ENCODE measurements around the gene SEMA7A. TPM values are rescaled to one million over a fixed set of nuclear protein-coding genes. Genes with fewer than 3 reads are reported as not detected.
"Not testable (repeated sequence)": the region's sequence is repeated elsewhere in the genome, so short reads cannot be mapped to it uniquely, and the experiment has no call there.

Gene SEMA7A
- polyA plus RNA-seq (2013) = 7.0 TPM

- peaks cover 0 to 65% (median 54%) of the 10 kb centered on the region in 4 experiments for H3K4me1 ChIP-seq (ENCODE audit: control extremely low read depth in 1 of 4, control insufficient read depth in 4 of 4, insufficient read depth in 4 of 4, low read length in 3 of 4)
- ChIA-PET POLR2A (interaction anchor here (0.9 to 2.3 kb wide), 3 partner anchors 33 to 51 kb away, joined by 3 to 5 read pairs (median 4); no protein-coding TSS in a partner anchor), CTCF (interaction anchor here (0.8 to 26.2 kb wide), 7 partner anchors 10 to 57 kb away, joined by 3 to 671 read pairs (median 4); partner anchors contain the start of gene CYP11A1)
- peaks cover 0 to 7% (median 0%) of the 10 kb centered on the region in 5 experiments for H3K27me3 ChIP-seq (replicated peaks in 2 of 5; ENCODE audit: control insufficient read depth in 4 of 5, insufficient read depth in 5 of 5, low read length in 4 of 5)
- under 1% methylated on average over 60 of the region's 75 CpGs for WGBS (ENCODE audit: insufficient coverage)
- H3K27ac ChIP-seq (ENCODE audit: insufficient read depth in 1 of 2, low read depth in 1 of 2, low read length in 2 of 2, poor library complexity in 1 of 2, severe bottlenecking in 2 of 2) = peak within 1 kb of the TSS; percentile 36 to 74
- peak within 1 kb of the TSS; percentile 68 to 90 (median 87) for H3K4me3 ChIP-seq (ENCODE audit: control insufficient read depth in 1 of 7, extremely low read depth in 1 of 7, insufficient read depth in 4 of 7, low read depth in 2 of 7, low read length in 6 of 7)
- DNase-seq = peak; percentile 74 to 84 (median 82)
- no peaks in the 10 kb centered on the region for H3K9me3 ChIP-seq (ENCODE audit: control extremely low read depth in 1 of 5, control insufficient read depth in 4 of 5, insufficient read depth in 2 of 5, low read depth in 1 of 5, low read length in 4 of 5)
- peaks cover 0 to 3% (median 0%) of the 10 kb centered on the region in 4 experiments for H3K36me3 ChIP-seq (ENCODE audit: control insufficient read depth in 4 of 4, insufficient read depth in 4 of 4, low read length in 3 of 4)
These were observed at the start of gene SEMA7A for GRCh38 chr15:74433592-74434262. SEMA7A (minus strand) TSS chr15:74433958; CDS start chr15:74433918, 40 bp downstream.

- ChIA-PET CTCF (interaction anchor here (0.6 to 1.5 kb wide), 7 partner anchors 8 to 132 kb away, joined by 3 to 4 read pairs (median 3); no protein-coding TSS in a partner anchor), POLR2A (no interaction called here)
These were observed 48.9 kb upstream of the SEMA7A start for GRCh38 chr15:74482661-74483060.

GRCh38 chr15:74480364-74480763 lies 46.6 kb upstream of the SEMA7A start:
- DNase-seq; POLR2A ChIA-PET; H3K4me1 ChIP-seq (ENCODE audit: control extremely low read depth in 1 of 4, control insufficient read depth in 4 of 4, insufficient read depth in 4 of 4, low read length in 3 of 4); H3K27me3 ChIP-seq (replicated peaks in 2 of 5; ENCODE audit: control insufficient read depth in 4 of 5, insufficient read depth in 5 of 5, low read length in 4 of 5); H3K4me3 ChIP-seq (ENCODE audit: control insufficient read depth in 1 of 7, extremely low read depth in 1 of 7, insufficient read depth in 4 of 7, low read depth in 2 of 7, low read length in 6 of 7); H3K27ac ChIP-seq (ENCODE audit: insufficient read depth in 1 of 2, low read depth in 1 of 2, low read length in 2 of 2, poor library complexity in 1 of 2, severe bottlenecking in 2 of 2); H3K9me3 ChIP-seq (ENCODE audit: control extremely low read depth in 1 of 5, control insufficient read depth in 4 of 5, insufficient read depth in 2 of 5, low read depth in 1 of 5, low read length in 4 of 5): not testable (repeated sequence)
- CTCF ChIA-PET = interaction anchor here (1.0 to 1.3 kb wide), 2 partner anchors 19 kb away, joined by 3 to 4 read pairs; no protein-coding TSS in a partner anchor
- peaks cover 0 to 13% (median 2%) of the 10 kb centered on the region in 4 experiments for H3K36me3 ChIP-seq (ENCODE audit: control insufficient read depth in 4 of 4, insufficient read depth in 4 of 4, low read length in 3 of 4)
- WGBS (ENCODE audit: insufficient coverage) = 99% methylated on average over 11 of the region's 27 CpGs

More at GRCh38 chr15:74482661-74483060, 48.9 kb upstream of the SEMA7A start:
- peak in 2 of 3 donors; percentile 7 to 14 for DNase-seq
- H3K9me3 ChIP-seq (ENCODE audit: control extremely low read depth in 1 of 5, control insufficient read depth in 4 of 5, insufficient read depth in 2 of 5, low read depth in 1 of 5, low read length in 4 of 5) = no peaks in the 10 kb centered on the region
- no peaks in the 10 kb centered on the region for H3K4me1 ChIP-seq (ENCODE audit: control extremely low read depth in 1 of 4, control insufficient read depth in 4 of 4, insufficient read depth in 4 of 4, low read length in 3 of 4)
- no peak overlapping the region for H3K27ac ChIP-seq (ENCODE audit: insufficient read depth in 1 of 2, low read depth in 1 of 2, low read length in 2 of 2, poor library complexity in 1 of 2, severe bottlenecking in 2 of 2)
- peaks cover 0 to 10% (median 2%) of the 10 kb centered on the region in 4 experiments for H3K36me3 ChIP-seq (ENCODE audit: control insufficient read depth in 4 of 4, insufficient read depth in 4 of 4, low read length in 3 of 4)
- H3K4me3 ChIP-seq (ENCODE audit: control insufficient read depth in 1 of 7, extremely low read depth in 1 of 7, insufficient read depth in 4 of 7, low read depth in 2 of 7, low read length in 6 of 7) = no peak overlapping the region
- WGBS (ENCODE audit: insufficient coverage) = 94% methylated on average over 2 of the region's 3 CpGs
- H3K27me3 ChIP-seq (replicated peaks in 2 of 5; ENCODE audit: control insufficient read depth in 4 of 5, insufficient read depth in 5 of 5, low read length in 4 of 5) = no peaks in the 10 kb centered on the region

- H3K27me3 ChIP-seq (replicated peaks in 2 of 5; ENCODE audit: control insufficient read depth in 4 of 5, insufficient read depth in 5 of 5, low read length in 4 of 5); DNase-seq; POLR2A ChIA-PET; H3K9me3 ChIP-seq (ENCODE audit: control extremely low read depth in 1 of 5, control insufficient read depth in 4 of 5, insufficient read depth in 2 of 5, low read depth in 1 of 5, low read length in 4 of 5); H3K27ac ChIP-seq (ENCODE audit: insufficient read depth in 1 of 2, low read depth in 1 of 2, low read length in 2 of 2, poor library complexity in 1 of 2, severe bottlenecking in 2 of 2); H3K4me1 ChIP-seq (ENCODE audit: control extremely low read depth in 1 of 4, control insufficient read depth in 4 of 4, insufficient read depth in 4 of 4, low read length in 3 of 4); H3K4me3 ChIP-seq (ENCODE audit: control insufficient read depth in 1 of 7, extremely low read depth in 1 of 7, insufficient read depth in 4 of 7, low read depth in 2 of 7, low read length in 6 of 7): not testable (repeated sequence)
- 92% methylated on average over 6 of the region's 7 CpGs for WGBS (ENCODE audit: insufficient coverage)
- CTCF ChIA-PET = interaction anchor here (1.0 to 2.0 kb wide), 4 partner anchors 11 to 19 kb away, joined by 3 to 7 read pairs (median 3); partner anchors contain the start of gene UBL7
- H3K36me3 ChIP-seq (ENCODE audit: control insufficient read depth in 4 of 4, insufficient read depth in 4 of 4, low read length in 3 of 4) = peaks cover 5 to 30% (median 14%) of the 10 kb centered on the region in 4 experiments
These were observed 37.9 kb upstream of the SEMA7A start for GRCh38 chr15:74471621-74472020.

- Histone ChIP-seq H3K4me3 (ENCODE audit: control insufficient read depth in 1 of 7, extremely low read depth in 1 of 7, insufficient read depth in 4 of 7, low read depth in 2 of 7, low read length in 6 of 7) (no peak overlapping the region), H3K4me1 (ENCODE audit: control extremely low read depth in 1 of 4, control insufficient read depth in 4 of 4, insufficient read depth in 4 of 4, low read length in 3 of 4) (no peaks in the 10 kb centered on the region), H3K27ac (ENCODE audit: insufficient read depth in 1 of 2, low read depth in 1 of 2, low read length in 2 of 2, poor library complexity in 1 of 2, severe bottlenecking in 2 of 2) (no peak overlapping the region), H3K36me3 (ENCODE audit: control insufficient read depth in 4 of 4, insufficient read depth in 4 of 4, low read length in 3 of 4) (peaks cover 8 to 38% (median 17%) of the 10 kb centered on the region in 4 experiments), H3K27me3 (replicated peaks in 2 of 5; ENCODE audit: control insufficient read depth in 4 of 5, insufficient read depth in 5 of 5, low read length in 4 of 5) (no peaks in the 10 kb centered on the region), H3K9me3 (ENCODE audit: control extremely low read depth in 1 of 5, control insufficient read depth in 4 of 5, insufficient read depth in 2 of 5, low read depth in 1 of 5, low read length in 4 of 5) (no peaks in the 10 kb centered on the region)
- WGBS (ENCODE audit: insufficient coverage) = 93% methylated on average over 9 of the region's 12 CpGs
- POLR2A ChIA-PET = no interaction called here
- CTCF ChIA-PET = interaction anchor here (1.0 to 2.0 kb wide), 2 partner anchors 10 to 20 kb away, joined by 3 to 7 read pairs; partner anchors contain the start of gene UBL7
- DNase-seq = no peak
These were observed 37.1 kb upstream of the SEMA7A start for GRCh38 chr15:74470631-74471395.

- 97% methylated on average over 5 of the region's 6 CpGs for WGBS (ENCODE audit: insufficient coverage)
- peaks cover 8 to 30% (median 14%) of the 10 kb centered on the region in 4 experiments for H3K36me3 ChIP-seq (ENCODE audit: control insufficient read depth in 4 of 4, insufficient read depth in 4 of 4, low read length in 3 of 4)
- CTCF ChIA-PET = interaction anchor here (1.1 kb wide), 2 partner anchors 12 to 17 kb away, joined by 3 read pairs; no protein-coding TSS in a partner anchor
- POLR2A ChIA-PET = no interaction called here
- peaks cover 0 to under 1% (median 0%) of the 10 kb centered on the region in 5 experiments for H3K9me3 ChIP-seq (ENCODE audit: control extremely low read depth in 1 of 5, control insufficient read depth in 4 of 5, insufficient read depth in 2 of 5, low read depth in 1 of 5, low read length in 4 of 5)
- H3K27ac ChIP-seq (ENCODE audit: insufficient read depth in 1 of 2, low read depth in 1 of 2, low read length in 2 of 2, poor library complexity in 1 of 2, severe bottlenecking in 2 of 2) = no peak overlapping the region
- peaks cover 0 to 2% (median 0%) of the 10 kb centered on the region in 4 experiments for H3K4me1 ChIP-seq (ENCODE audit: control extremely low read depth in 1 of 4, control insufficient read depth in 4 of 4, insufficient read depth in 4 of 4, low read length in 3 of 4)
- H3K27me3 ChIP-seq (replicated peaks in 2 of 5; ENCODE audit: control insufficient read depth in 4 of 5, insufficient read depth in 5 of 5, low read length in 4 of 5) = no peaks in the 10 kb centered on the region
- H3K4me3 ChIP-seq (ENCODE audit: control insufficient read depth in 1 of 7, extremely low read depth in 1 of 7, insufficient read depth in 4 of 7, low read depth in 2 of 7, low read length in 6 of 7) = no peak overlapping the region
- no peak for DNase-seq
These were observed 34.7 kb upstream of the SEMA7A start for GRCh38 chr15:74468341-74469032.
